ENCODE data around the gene SBK3. TPM values are rescaled to one million over a fixed set of nuclear protein-coding genes. Genes with fewer than 3 reads are reported as not detected.
A peak's percentile ranks its signal among the peaks of the same experiment; 100 is the strongest.

SBK3 gene
- total RNA-seq, 1 donor from 2014 or later = not detected

GRCh38 chr19:55546822-55547614 is 1.7 kb upstream of the SBK3 start:
- peaks cover 4% of the 10 kb centered on the region for H3K9me3 Mint-ChIP-seq (ENCODE audit: low read depth)
- H3K27me3 Mint-ChIP-seq = peaks cover 15% of the 10 kb centered on the region
- peaks cover 17% of the 10 kb centered on the region for H3K4me1 Mint-ChIP-seq (ENCODE audit: low read depth)
- H3K36me3 Mint-ChIP-seq (ENCODE audit: insufficient read depth) = no peaks in the 10 kb centered on the region
- H3K27ac Mint-ChIP-seq = peak overlapping the region; percentile 85
- no peak for TF ChIP-seq CTCF (IDR thresholded peaks at IDR 0.05; ENCODE audit: unreplicated experiment)
- no peak for DNase-seq (ENCODE audit: low spot score, unreplicated experiment)
- no peak overlapping the region for H3K4me3 Mint-ChIP-seq (ENCODE audit: low read depth)

GRCh38 chr19:55546011-55546410 is 668 bp upstream of the SBK3 start:
- H3K4me1 Mint-ChIP-seq (ENCODE audit: low read depth) = peaks cover 17% of the 10 kb centered on the region
- H3K27me3 Mint-ChIP-seq = peaks cover 20% of the 10 kb centered on the region
- no peak for TF ChIP-seq CTCF (IDR thresholded peaks at IDR 0.05; ENCODE audit: unreplicated experiment)
- H3K9me3 Mint-ChIP-seq (ENCODE audit: low read depth) = peaks cover 4% of the 10 kb centered on the region
- H3K4me3 Mint-ChIP-seq (ENCODE audit: low read depth) = no peak overlapping the region
- H3K36me3 Mint-ChIP-seq (ENCODE audit: insufficient read depth) = no peaks in the 10 kb centered on the region
- no peak overlapping the region for H3K27ac Mint-ChIP-seq
- no peak for DNase-seq (ENCODE audit: low spot score, unreplicated experiment)

GRCh38 chr19:55544776-55545439 is 435 bp downstream of the SBK3 start:
- Mint-ChIP-seq H3K27me3 (peaks cover 20% of the 10 kb centered on the region), H3K36me3 (ENCODE audit: insufficient read depth) (no peaks in the 10 kb centered on the region), H3K4me1 (ENCODE audit: low read depth) (peaks cover 12% of the 10 kb centered on the region), H3K27ac (no peak overlapping the region), H3K4me3 (ENCODE audit: low read depth) (no peak overlapping the region), H3K9me3 (ENCODE audit: low read depth) (peaks cover 4% of the 10 kb centered on the region)
- TF ChIP-seq CTCF (IDR thresholded peaks at IDR 0.05; ENCODE audit: unreplicated experiment) = no peak
- DNase-seq (ENCODE audit: low spot score, unreplicated experiment) = no peak

GRCh38 chr19:55544014-55544413 is 1.3 kb downstream of the SBK3 start:
- no peak for TF ChIP-seq CTCF (IDR thresholded peaks at IDR 0.05; ENCODE audit: unreplicated experiment)
- Mint-ChIP-seq H3K4me3 (ENCODE audit: low read depth) (no peak overlapping the region), H3K36me3 (ENCODE audit: insufficient read depth) (no peaks in the 10 kb centered on the region)

GRCh38 chr19:55543567-55543966 is 1.8 kb downstream of the SBK3 start:
- H3K36me3 Mint-ChIP-seq (ENCODE audit: insufficient read depth) = no peaks in the 10 kb centered on the region
- H3K9me3 Mint-ChIP-seq (ENCODE audit: low read depth) = peaks cover 4% of the 10 kb centered on the region
- peaks cover 8% of the 10 kb centered on the region for H3K4me1 Mint-ChIP-seq (ENCODE audit: low read depth)
- no peak overlapping the region for H3K27ac Mint-ChIP-seq
- peaks cover 20% of the 10 kb centered on the region for H3K27me3 Mint-ChIP-seq
- no peak overlapping the region for H3K4me3 Mint-ChIP-seq (ENCODE audit: low read depth)
- no peak for TF ChIP-seq CTCF (IDR thresholded peaks at IDR 0.05; ENCODE audit: unreplicated experiment)
- DNase-seq (ENCODE audit: low spot score, unreplicated experiment) = no peak

More at GRCh38 chr19:55544014-55544413, 1.3 kb downstream of the SBK3 start:
- Mint-ChIP-seq H3K27me3 (peaks cover 20% of the 10 kb centered on the region), H3K27ac (no peak overlapping the region), H3K9me3 (ENCODE audit: low read depth) (peaks cover 4% of the 10 kb centered on the region), H3K4me1 (ENCODE audit: low read depth) (peaks cover 8% of the 10 kb centered on the region)
- DNase-seq (ENCODE audit: low spot score, unreplicated experiment) = no peak

Measured in progenitor cell of endocrine pancreas (in vitro differentiated cells).